DMS153 treated with DMSO at 0.1 percent for 48 hours (cell line): ENCODE results near the gene PCK2.
A peak's percentile ranks its signal among the peaks of the same experiment; 100 is the strongest.
"Not testable (repeated sequence)": the region's sequence is repeated elsewhere in the genome, so short reads cannot be mapped to it uniquely, and the experiment has no call there.

ENCODE experiments used
- DNase-seq: peaks from one replicate; lab custom pipeline; 2025; ENCODE audit not compliant: unreplicated experiment; lab: John Stamatoyannopoulos, UW

PCK2 gene

DNA sequence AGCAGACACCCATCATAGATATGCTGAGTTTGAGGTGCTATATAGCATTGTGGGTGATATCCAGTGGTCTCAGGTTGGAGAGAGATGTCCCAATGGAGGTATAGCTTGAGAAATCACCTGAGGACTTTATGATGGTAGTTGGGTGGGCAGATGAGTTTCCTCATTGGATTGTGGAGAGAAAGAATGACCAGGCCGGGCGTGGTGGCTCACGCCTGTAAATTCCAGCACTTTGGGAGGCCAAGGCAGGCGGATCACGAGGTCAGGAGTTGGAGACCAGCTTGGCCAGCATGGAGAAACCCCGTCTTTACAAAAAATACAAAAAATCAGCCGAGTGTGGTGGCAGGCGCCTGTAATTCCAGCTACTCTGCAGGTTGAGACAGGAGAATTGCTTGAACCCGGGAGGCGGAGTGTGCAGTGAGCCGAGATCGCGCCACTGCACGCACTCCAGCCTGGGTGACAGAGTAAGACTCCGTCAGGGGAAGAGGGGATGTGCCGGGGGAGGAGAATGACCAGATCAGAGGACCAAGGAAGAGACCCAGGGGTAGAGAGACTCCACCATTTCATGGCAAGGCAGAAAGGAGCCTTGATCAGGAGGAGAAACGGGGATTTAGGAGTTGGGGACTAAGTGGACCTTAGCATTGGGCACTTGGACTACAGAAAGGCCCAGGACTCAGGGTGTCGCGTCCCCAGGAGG, 757 bp upstream of the PCK2 start:
- no peak for DNase-seq

DNA sequence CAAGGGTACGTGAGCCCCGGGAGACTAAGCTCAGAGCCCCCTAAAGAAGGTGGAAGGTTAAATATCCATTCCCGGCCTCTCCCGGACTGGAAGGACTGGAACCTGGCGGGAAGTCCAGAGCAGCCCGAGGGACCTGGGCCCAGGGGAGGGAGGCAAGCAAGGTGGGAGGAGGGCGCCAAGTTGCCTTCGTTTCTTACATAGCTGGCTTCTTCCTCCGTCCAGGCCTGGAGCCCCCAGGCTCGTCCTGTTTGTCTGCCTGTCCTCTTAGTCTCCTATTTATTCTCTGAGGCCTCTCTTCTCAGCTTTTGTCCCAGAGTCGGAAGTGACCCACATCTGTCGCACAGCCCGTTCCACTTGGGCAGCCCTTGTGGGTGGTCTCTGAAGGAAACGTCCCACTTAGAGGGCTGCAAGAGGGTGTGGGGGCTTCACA, 745 bp downstream of the PCK2 start:
- no peak for DNase-seq

DNA sequence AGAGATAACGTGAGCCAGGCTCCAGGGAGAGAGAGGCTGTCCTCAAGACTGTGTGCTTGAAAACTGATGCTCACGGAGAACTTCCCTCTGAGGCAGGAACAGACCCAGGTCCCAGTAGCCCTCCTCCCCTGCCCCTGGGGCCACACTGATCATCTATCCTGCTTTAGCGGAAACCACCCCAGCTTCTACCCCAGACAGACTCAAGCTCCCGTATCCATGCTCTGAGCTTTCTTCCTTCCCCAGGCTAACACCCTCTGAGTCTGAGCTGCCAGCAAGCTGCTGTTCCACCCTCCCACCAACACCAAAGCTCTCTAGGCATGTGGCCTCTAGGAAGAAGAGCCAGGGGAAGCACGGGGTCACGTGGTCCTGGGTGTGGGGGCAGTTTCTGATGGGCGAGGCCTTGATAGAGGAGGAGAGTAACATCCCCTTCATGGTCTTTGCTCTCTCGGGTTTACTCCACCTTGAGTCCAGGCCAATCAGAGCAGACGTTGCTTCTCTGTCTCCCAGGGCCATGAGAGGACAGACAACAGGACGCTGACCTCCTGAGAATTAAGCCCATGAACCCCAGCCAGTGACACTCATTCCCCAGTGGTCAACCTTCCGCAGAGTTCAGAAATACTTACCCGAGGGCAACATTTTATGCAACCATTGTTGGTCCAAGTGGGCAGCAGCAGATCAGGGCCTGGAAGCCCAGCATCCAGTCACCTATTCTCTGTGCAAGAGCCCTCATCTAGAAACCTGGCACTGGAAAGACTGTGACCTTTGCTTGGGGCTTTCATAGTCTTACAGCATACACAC, 1.4 kb downstream of the PCK2 start:
- DNase-seq = no peak

DNA sequence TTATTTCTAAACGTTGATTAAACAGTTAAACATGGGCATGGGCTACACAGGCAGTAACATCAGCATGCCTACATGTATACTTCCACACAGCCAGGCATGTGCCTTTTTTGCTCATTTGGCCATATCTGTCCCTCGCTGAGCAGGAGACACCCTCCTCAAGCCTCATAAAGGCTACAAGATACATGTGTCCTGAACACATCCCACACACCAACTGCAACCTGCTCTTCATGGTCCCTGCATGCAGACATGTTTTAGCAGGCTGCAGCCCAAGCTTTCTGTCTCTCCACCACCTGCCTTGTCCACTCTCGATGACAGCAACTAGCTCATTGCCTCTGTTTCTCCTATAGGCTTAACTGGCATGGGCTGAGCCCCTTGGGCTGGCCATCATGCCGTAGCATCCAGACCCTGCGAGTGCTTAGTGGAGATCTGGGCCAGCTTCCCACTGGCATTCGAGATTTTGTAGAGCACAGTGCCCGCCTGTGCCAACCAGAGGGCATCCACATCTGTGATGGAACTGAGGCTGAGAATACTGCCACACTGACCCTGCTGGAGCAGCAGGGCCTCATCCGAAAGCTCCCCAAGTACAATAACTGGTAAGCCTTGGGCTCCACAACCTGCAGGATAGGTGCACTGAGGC, 2.6 kb downstream of the PCK2 start:
- no peak for DNase-seq

DNA sequence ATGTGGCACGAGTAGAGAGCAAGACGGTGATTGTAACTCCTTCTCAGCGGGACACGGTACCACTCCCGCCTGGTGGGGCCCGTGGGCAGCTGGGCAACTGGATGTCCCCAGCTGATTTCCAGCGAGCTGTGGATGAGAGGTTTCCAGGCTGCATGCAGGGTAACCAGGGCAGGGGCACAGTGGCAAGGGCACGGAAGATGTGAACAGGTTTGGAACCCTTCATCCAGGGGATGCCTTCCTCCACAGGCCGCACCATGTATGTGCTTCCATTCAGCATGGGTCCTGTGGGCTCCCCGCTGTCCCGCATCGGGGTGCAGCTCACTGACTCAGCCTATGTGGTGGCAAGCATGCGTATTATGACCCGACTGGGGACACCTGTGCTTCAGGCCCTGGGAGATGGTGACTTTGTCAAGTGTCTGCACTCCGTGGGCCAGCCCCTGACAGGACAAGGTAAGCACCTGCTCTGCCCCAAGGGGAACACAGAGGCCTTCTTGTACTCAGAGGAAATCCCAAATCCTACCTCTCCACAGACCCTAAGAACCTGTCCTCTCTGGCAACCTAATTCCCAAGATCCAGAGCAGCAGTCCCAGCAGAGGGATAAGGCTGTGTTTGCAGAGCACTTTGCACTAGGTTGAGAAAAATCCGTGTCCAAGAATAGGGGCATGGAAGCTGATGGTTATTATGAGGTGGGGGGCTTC, 4.3 kb downstream of the PCK2 start:
- DNase-seq = no peak

DNA sequence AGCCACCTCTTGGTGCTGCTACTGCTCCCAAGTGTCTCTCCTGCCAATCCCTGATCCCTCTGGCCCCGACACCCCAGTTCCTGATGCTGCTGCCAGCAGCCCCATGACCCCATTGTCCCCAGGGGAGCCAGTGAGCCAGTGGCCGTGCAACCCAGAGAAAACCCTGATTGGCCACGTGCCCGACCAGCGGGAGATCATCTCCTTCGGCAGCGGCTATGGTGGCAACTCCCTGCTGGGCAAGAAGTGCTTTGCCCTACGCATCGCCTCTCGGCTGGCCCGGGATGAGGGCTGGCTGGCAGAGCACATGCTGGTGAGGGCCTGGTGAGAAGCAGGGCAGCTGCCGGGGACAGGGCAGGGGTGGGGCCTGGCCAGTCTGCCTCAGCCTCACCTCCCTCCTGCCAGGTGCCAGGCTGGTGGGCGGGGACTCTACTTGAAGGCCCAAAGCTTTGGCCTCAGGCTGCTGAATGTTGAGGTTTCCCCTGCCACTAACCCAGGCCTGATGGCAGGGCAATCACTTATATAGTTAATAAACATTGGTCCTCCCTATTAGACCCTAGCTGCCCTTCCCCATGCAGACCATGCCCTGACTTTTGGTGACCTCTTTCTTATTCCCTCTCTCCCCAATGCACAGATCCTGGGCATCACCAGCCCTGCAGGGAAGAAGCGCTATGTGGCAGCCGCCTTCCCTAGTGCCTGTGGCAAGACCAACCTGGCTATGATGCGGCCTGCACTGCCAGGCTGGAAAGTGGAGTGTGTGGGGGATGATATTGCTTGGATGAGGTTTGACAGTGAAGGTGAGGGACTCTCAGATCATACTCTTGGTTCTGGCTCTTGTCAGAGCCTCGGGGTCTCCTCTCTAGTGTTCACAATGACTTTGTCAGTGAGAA, 5.1 kb downstream of the PCK2 start:
- peak; percentile 8 for DNase-seq

DNA sequence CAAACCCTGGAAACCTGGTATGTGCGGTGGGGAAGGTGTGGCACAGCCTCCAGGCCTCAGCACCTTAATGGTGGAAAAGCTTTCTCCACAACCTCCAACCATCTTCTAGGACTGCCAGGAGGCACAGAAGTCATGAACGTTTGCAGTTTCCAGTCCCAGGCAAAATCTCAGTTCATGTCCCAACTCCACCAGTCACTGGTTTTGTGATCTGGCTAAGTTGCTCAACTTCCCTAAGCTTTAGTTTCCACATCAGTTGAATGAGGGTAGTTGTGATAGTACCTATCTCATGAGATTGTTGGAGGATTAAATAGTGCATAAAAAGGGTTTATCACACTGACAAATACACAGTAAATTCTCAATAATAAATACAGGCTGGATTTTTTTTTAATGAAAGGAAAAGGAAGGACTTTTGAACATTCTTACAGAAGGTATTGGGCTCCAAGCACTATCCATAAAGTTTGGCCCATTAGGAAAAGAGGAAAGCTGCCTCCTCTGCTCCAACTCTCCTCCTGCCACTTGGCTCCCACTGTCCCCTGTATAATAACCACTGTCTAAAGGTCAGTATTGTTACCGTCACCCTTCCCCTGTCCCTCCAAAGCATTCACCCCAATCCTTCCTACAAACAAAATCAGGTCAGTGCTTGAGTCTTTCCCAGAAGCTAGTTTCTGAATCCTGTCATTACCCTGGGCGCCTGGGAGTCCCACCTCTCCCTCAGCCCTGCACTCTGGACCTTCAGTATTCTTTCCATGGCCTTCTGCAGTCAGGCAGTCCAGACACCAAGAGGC, 6.3 kb downstream of the PCK2 start:
- no peak for DNase-seq

DNA sequence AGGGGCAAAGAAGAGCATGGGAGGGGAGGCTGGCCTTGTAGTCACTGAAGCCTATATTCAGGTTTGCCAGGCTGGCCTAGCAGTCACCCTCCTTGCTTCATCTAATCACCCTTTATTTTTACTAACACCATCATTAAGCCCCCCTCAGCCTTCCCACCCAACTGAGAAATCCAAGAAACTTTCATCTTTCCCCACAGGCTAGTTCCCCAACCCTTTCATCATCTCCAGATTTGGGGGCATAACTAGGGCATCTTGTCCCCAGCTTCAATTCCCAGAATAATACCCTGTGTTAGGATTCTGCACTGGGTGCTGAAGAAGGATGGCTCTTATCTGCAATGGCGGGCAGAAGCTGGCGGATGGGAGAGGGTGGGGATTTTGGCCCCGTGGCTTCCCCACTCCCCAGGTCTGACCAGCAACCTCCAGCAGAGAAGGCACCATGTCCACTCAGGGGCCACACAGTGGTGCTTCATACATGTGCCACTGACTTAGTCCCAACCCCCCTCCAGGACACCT, 6.9 kb downstream of the PCK2 start:
- no peak for DNase-seq

- no peak for DNase-seq
These were observed 8.4 kb downstream of the PCK2 start for GRCh38 chr14:24102357-24103048.

GRCh38 chr14:24103451-24103850, 9.3 kb downstream of the PCK2 start:
- no peak for DNase-seq

- not testable (repeated sequence) for DNase-seq
These were observed 11.6 kb downstream of the PCK2 start for GRCh38 chr14:24105609-24106239.

GRCh38 chr14:24106672-24107271, 12.7 kb downstream of the PCK2 start:
- no peak for DNase-seq

- DNase-seq = no peak
These were observed 14.3 kb downstream of the PCK2 start for GRCh38 chr14:24108336-24108874.

GRCh38 chr14:24110060-24110459, 15.9 kb downstream of the PCK2 start:
- DNase-seq = no peak

DNA sequence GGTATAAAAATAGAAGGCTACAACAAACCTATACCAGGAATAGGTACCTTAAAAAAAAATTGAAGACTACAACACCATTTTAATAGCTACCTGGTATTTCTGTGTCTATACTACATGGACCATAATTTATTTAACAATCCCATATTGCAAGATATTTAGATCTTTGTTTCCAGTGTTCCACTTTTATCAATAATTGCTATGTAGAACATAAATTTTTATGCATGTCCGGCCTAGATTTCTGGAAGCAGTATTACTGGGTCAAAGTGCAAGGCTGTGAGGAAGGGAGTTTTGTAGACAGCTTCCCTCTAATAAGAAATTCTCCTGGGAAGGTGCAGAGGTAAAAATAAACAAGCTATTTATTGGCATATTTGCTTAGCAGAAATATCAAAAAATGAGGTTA, 16.4 kb downstream of the PCK2 start:
- DNase-seq = no peak

GRCh38 chr14:24113379-24113800, 19.3 kb downstream of the PCK2 start:
- no peak for DNase-seq

DNA sequence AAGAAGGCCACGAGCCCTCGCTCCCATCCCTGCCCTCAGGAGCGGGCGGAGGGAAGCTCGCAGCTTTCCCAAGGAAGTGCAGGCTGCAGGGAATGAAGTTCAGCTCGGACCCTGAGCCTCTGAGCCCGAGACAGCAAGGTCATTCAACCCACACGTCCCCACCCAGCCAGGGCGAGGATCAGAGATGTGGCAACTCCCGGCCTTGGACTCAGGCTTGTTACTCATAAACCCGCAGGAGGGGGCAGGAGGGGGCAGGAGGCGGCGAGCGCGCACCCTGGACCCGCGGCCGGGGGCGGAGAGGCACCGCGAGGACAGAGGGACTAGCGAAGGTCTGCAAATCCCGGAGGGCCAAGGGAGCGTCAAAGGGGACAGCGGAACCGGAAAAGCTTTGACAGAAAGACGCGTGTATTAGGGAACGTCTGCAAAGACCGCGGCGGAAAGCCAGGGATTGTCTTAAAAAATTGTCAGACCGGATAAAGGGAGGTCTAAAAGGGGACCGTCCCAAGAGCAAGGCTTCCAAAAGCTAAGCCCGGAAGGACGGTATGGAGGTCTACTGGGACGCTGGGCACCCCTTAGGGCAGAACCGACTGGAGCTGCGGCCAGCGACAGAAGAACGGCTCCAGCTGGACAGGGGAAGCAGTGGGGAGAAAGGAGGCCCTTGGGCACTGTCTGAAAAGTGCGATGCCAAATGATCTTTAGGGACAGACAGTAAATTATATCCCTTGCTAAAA, 19.9 kb downstream of the PCK2 start:
- DNase-seq = peak; percentile 74
